ENCODE results near the gene CYTH1.

Gene CYTH1

DNA sequence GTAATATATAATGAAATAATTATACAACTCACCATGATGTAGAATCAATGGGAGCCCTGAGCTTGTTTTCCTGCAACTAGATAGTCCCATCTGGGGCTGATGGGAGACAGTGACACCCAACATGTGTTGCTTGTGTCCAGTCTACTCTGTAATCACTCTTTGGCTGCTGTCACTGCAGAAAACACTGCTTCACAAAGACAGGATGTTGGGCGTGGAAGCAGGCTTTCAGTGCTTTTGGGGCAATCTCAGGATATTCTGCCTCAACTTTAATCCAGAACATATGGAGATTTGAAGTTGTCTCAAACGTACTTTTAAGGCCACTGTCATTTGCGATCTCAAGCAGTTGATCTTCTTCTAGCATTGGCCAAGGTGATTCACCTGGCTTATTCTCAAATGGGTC, 94.9 kb downstream of the CYTH1 start:
- Histone ChIP-seq H3K36me3 (ENCODE audit: control insufficient read depth, insufficient read depth, low read length) (peaks cover 40% of the 10 kb centered on the region), H3K27me3 (replicated peaks; ENCODE audit: control insufficient read depth, insufficient read depth, low read length) (no peaks in the 10 kb centered on the region), H3K4me3 (replicated peaks; ENCODE audit: low read depth, low read length) (no peak overlapping the region)
- TF ChIP-seq, protein P1, sequence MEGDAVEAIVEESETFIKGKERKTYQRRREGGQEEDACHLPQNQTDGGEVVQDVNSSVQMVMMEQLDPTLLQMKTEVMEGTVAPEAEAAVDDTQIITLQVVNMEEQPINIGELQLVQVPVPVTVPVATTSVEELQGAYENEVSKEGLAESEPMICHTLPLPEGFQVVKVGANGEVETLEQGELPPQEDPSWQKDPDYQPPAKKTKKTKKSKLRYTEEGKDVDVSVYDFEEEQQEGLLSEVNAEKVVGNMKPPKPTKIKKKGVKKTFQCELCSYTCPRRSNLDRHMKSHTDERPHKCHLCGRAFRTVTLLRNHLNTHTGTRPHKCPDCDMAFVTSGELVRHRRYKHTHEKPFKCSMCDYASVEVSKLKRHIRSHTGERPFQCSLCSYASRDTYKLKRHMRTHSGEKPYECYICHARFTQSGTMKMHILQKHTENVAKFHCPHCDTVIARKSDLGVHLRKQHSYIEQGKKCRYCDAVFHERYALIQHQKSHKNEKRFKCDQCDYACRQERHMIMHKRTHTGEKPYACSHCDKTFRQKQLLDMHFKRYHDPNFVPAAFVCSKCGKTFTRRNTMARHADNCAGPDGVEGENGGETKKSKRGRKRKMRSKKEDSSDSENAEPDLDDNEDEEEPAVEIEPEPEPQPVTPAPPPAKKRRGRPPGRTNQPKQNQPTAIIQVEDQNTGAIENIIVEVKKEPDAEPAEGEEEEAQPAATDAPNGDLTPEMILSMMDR (IDR thresholded peaks at IDR 0.05; ENCODE audit: insufficient read depth, low read length, poor library complexity, severe bottlenecking): no peak
- no peak for DNase-seq (ENCODE audit: extremely low read depth, insufficient read length)

DNA sequence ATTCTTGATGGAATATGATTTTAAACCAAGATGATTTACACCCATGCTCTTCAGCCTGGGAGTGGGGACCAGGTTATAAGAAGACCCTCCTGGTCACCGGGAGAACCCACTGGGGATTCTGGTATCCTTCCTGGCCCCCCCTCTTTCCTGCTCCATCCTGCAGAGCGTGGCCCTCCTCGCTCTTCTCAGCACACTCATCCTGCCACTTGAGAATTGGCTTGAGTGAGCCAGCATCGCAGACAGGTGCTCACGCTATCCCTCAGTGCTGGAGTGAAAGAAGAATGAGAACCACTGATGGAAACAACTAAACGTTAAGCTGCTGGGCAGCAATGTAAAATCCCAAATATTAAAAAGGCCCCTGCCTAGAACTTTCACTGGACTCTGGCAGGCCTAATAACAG, 98.0 kb downstream of the CYTH1 start:
- TF ChIP-seq, protein P1 (IDR thresholded peaks at IDR 0.05; ENCODE audit: insufficient read depth, low read length, poor library complexity, severe bottlenecking): no peak
- no peak for DNase-seq (ENCODE audit: extremely low read depth, insufficient read length)
- Histone ChIP-seq H3K4me3 (replicated peaks; ENCODE audit: low read depth, low read length) (no peak overlapping the region), H3K36me3 (ENCODE audit: control insufficient read depth, insufficient read depth, low read length) (peaks cover 48% of the 10 kb centered on the region), H3K27me3 (replicated peaks; ENCODE audit: control insufficient read depth, insufficient read depth, low read length) (no peaks in the 10 kb centered on the region)

DNA sequence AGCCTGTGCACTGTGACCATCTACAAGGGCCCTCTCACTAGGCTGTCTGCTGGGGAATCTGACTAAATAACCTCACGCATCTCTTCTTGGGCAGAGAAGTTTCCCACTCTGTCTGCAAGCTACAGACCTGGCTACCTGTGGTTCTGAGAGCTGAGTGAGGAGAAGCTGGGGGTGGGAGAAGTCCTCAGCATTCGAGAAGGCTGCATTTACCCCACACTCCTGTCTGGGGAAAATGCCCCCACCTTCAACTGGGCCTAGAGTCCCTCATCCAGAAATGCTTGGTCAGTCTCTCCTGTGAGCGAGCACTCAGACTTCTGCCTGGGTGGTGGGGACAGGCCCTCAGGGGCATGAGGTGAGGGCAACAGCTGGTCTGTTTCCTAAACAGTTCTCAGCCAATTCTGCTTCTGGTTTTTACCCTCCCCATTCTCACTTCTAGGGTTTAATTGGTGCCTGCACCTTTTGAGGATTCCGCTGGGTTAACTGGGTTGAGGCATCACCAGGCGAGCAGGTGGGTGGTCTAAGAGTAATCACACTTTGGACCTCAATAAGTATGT, 98.6 kb downstream of the CYTH1 start:
- TF ChIP-seq, protein P1 (IDR thresholded peaks at IDR 0.05; ENCODE audit: insufficient read depth, low read length, poor library complexity, severe bottlenecking): no peak
- no peaks in the 10 kb centered on the region for H3K27me3 ChIP-seq (replicated peaks; ENCODE audit: control insufficient read depth, insufficient read depth, low read length)
- H3K4me3 ChIP-seq (replicated peaks; ENCODE audit: low read depth, low read length): no peak overlapping the region
- H3K36me3 ChIP-seq (ENCODE audit: control insufficient read depth, insufficient read depth, low read length): peaks cover 48% of the 10 kb centered on the region
- no peak for DNase-seq (ENCODE audit: extremely low read depth, insufficient read length)

DNA sequence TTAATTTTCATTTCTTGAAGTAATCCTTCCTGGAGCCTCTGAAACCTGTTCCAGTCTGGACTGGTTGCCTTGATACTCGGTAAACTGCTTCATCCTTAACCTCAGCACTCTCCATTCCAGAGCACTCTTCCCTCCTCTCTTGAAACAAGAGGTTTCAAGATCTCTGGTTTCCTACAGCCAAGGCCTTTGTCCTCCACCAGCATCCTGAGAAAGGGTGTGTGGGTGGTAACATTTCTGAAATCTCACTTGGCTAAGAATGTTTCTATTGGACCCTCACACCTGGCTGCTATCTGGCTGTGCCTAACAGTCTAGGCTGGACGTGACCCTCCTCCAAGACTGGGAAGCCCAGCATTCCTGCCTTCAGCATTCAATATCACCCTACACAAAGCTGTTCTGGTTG, 99.7 kb downstream of the CYTH1 start:
- TF ChIP-seq, protein P1 (IDR thresholded peaks at IDR 0.05; ENCODE audit: insufficient read depth, low read length, poor library complexity, severe bottlenecking): no peak
- Histone ChIP-seq H3K27me3 (replicated peaks; ENCODE audit: control insufficient read depth, insufficient read depth, low read length) (no peaks in the 10 kb centered on the region), H3K36me3 (ENCODE audit: control insufficient read depth, insufficient read depth, low read length) (peaks cover 53% of the 10 kb centered on the region), H3K4me3 (replicated peaks; ENCODE audit: low read depth, low read length) (no peak overlapping the region)
- DNase-seq (ENCODE audit: extremely low read depth, insufficient read length): no peak

DNA sequence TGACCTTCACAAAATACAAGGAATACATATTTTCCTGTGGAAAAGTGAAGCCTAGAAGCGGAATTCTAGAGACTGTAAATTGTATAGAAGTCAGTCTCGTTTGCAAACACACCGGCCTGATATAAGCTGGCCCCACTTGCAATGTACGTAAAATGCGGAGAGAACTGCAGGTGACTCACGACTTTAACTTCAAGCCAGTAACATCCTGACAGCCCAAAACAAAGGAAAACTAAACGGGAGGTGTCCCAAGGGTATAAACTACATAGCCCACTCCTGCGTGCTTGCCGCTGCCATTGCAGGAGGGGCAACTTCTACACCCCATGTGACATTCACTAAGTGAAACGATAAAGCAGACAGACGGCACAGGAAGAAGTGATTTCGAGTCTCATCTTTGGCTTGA, 101.6 kb downstream of the CYTH1 start:
- DNase-seq (ENCODE audit: extremely low read depth, insufficient read length): no peak
- Histone ChIP-seq H3K4me3 (replicated peaks; ENCODE audit: low read depth, low read length) (no peak overlapping the region), H3K36me3 (ENCODE audit: control insufficient read depth, insufficient read depth, low read length) (peaks cover 65% of the 10 kb centered on the region), H3K27me3 (replicated peaks; ENCODE audit: control insufficient read depth, insufficient read depth, low read length) (no peaks in the 10 kb centered on the region)
- TF ChIP-seq, protein P1 (IDR thresholded peaks at IDR 0.05; ENCODE audit: insufficient read depth, low read length, poor library complexity, severe bottlenecking): no peak
